AG04449 (cell line): ENCODE data around the gene LMTK2.
"Not testable (repeated sequence)": the region's sequence is repeated elsewhere in the genome, so short reads cannot be mapped to it uniquely, and the experiment has no call there.

ENCODE experiments used
- CTCF ChIA-PET: fragments of 350-600 bp; formaldehyde crosslinking; extraction: SDS; loops from one replicate; lab custom pipeline; 2021; ENCODE audit warnings: antibody characterized with exemption; lab: Yijun Ruan, JAX
- POLR2A ChIA-PET: fragments of 400-600, 350-600 bp; formaldehyde crosslinking; extraction: SDS; loops from one replicate; lab custom pipeline; 2020; ENCODE audit warnings: antibody characterized with exemption, inconsistent platforms; lab: Yijun Ruan, JAX
- DNase-seq: peaks from one replicate; pipeline ENCODE4 v3.0.0-alpha.2; 2010; ENCODE audit warnings: low read depth, low spot score
- H3K4me3 ChIP-seq: 2 replicates; pipeline ENCODE4 v1.5.1; 2011; ENCODE audit warnings: low read depth, mild to moderate bottlenecking, control low read depth, low read length
- CTCF ChIP-seq: IDR thresholded peaks from one replicate; pipeline ENCODE4 v1.5.1; 2011; ENCODE audit warnings: mild to moderate bottlenecking, moderate library complexity, low read length, control low read depth, inconsistent platforms; ENCODE audit not compliant: insufficient read depth; ENCODE audit errors: missing control alignments

The LMTK2 gene

GRCh38 chr7:98119256-98119918 is 12.7 kb downstream of the LMTK2 start:
- H3K4me3 ChIP-seq: no peak overlapping the region
- POLR2A ChIA-PET: no interaction called here
- peak; percentile 37 for DNase-seq
- no peak for TF ChIP-seq CTCF
- CTCF ChIA-PET: interaction anchor here (0.8 to 5.2 kb wide), 11 partner anchors 8 to 98 kb away, joined by 3 to 43 read pairs (median 5); partner anchors contain the start of gene LMTK2

GRCh38 chr7:98120559-98120958 is 13.9 kb downstream of the LMTK2 start:
- no peak overlapping the region for H3K4me3 ChIP-seq
- no peak for DNase-seq
- no peak for TF ChIP-seq CTCF
- ChIA-PET CTCF (interaction anchor here (0.9 to 5.2 kb wide), 7 partner anchors 12 to 99 kb away, joined by 3 to 43 read pairs (median 8); partner anchors contain the start of gene LMTK2), POLR2A (no interaction called here)

GRCh38 chr7:98121388-98121787 is 14.7 kb downstream of the LMTK2 start:
- CTCF ChIA-PET: interaction anchor here (1.4 to 5.2 kb wide), 4 partner anchors 10 to 47 kb away, joined by 3 to 43 read pairs (median 24); partner anchors contain the start of gene LMTK2
- DNase-seq, H3K4me3 ChIP-seq, POLR2A ChIA-PET: not testable (repeated sequence)

- ChIA-PET POLR2A (no interaction called here), CTCF (interaction anchor here (0.8 to 2.9 kb wide), 5 partner anchors 12 to 45 kb away, joined by 3 to 14 read pairs (median 3); no protein-coding TSS in a partner anchor)
- no peak for TF ChIP-seq CTCF
- no peak for DNase-seq
- H3K4me3 ChIP-seq: no peak overlapping the region
Observed at GRCh38 chr7:98123365-98123696, 16.7 kb downstream of the LMTK2 start.

- CTCF ChIA-PET: interaction anchor here (1.0 kb wide), 1 partner anchor 9 kb away, joined by 3 read pairs; no protein-coding TSS in a partner anchor
- no peak overlapping the region for H3K4me3 ChIP-seq
- TF ChIP-seq CTCF: no peak
- no peak for DNase-seq
- POLR2A ChIA-PET: no interaction called here
Observed at GRCh38 chr7:98125759-98126158, 19.1 kb downstream of the LMTK2 start.

GRCh38 chr7:98126311-98127142 is 19.9 kb downstream of the LMTK2 start:
- TF ChIP-seq CTCF: no peak
- ChIA-PET CTCF (interaction anchor here (1.0 kb wide), 1 partner anchor 8 kb away, joined by 3 read pairs; no protein-coding TSS in a partner anchor), POLR2A (no interaction called here)
- H3K4me3 ChIP-seq: no peak overlapping the region
- DNase-seq: no peak
